Raji (cell line): Measurements from ENCODE around the gene UBE2QL1.

Source experiments
- POLR2A ChIP-seq: IDR thresholded peaks from 2 replicates; pipeline ENCODE4 v1.6.1; 2011; ENCODE audit warnings: low read depth, low read length, control low read depth; ENCODE audit not compliant: insufficient read depth

UBE2QL1 gene

GRCh38 chr5:6541256-6542013, 92.8 kb downstream of the UBE2QL1 start:
- TF ChIP-seq POLR2A: no peak

GRCh38 chr5:6542421-6543345, 94.0 kb downstream of the UBE2QL1 start:
- TF ChIP-seq POLR2A: no peak

DNA sequence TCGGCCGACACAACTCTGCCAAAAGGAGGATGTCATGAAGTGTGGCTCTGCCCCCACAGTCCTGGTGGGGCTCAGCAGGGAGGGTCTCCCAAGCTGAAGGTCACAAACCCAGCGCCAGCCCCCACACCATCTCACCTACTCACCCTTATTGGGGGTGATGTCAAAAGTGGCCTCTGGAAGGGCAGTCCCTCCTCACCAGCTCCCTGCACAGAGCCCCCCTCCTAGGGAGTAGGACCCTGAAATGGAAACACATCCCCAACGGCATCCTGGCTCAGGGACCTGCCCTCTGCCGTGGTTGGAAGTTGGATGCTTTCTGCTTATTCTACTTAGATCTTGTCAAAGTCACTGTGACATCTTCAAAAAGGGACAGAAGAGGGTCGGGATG, 94.7 kb downstream of the UBE2QL1 start:
- TF ChIP-seq POLR2A: no peak

DNA sequence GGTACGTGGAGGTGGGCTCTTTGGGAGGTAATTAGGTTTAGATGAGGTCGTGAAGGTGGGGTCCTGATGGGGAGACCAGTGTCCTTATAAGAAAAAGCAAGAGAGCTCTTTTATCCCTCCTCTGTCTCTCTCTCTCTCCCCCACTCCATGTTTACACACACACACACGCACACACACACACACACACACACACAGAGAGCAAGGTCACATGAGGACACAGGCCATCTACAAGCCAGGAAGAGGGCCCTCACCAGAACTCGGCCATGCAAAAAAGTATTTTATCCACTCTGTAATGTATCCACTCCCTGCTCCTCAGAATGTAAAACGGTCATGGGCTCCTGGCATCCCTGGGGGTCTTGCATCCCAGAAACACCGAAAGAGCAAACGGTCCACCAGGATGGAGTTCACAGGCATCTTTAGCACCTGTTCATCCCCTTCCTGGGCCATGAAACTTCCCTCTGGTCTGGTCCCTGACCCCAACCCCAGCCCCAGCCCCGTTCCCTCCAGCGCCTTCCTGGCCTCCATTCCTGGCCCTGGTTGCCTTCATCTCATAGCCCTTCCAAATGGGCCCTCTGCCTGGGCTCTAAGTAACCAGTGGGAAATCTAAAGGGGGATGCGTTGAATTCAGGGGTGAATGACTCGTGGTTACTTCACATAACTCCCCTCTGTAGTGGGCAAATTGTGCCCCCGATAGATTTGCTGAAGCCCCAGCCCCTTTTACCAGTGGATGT, 95.3 kb downstream of the UBE2QL1 start:
- TF ChIP-seq POLR2A: no peak
